HL-60 (cell line): ENCODE measurements around the gene TLL1.

Experiments used
- DNase-seq, 2 experiments: peaks; one replicate each; pipeline ENCODE4 v3.0.0-alpha.2; 2010 to 2020; ENCODE audit warnings: low read depth in 1 of 2, low spot score in 1 of 2
- H3K27ac ChIP-seq: fragments of 250-450 bp; sonication (Bioruptor Pico); replicated peaks from 2 replicates; pipeline ENCODE4 v1.5.1; 2020; ENCODE audit warnings: mild to moderate bottlenecking, moderate library complexity
- H3K27me3 ChIP-seq: fragments of 250-450 bp; sonication (Bioruptor Pico); 2 replicates; pipeline ENCODE4 v1.5.1; 2021; ENCODE audit warnings: mild to moderate bottlenecking, moderate library complexity; ENCODE audit not compliant: insufficient read depth, poor library complexity, severe bottlenecking
- H3K4me3 ChIP-seq: replicated peaks from 2 replicates; pipeline ENCODE4 v1.5.1; 2011; ENCODE audit warnings: mild to moderate bottlenecking, control low read depth, low read length; ENCODE audit not compliant: insufficient read depth
- CTCF ChIP-seq: IDR thresholded peaks from one replicate; pipeline ENCODE4 v1.5.1; 2011; ENCODE audit warnings: low read length, control low read depth, inconsistent platforms; ENCODE audit not compliant: insufficient read depth
- GABPA ChIP-seq: IDR thresholded peaks from 2 replicates; pipeline ENCODE4 v1.6.1; 2012; ENCODE audit warnings: low read depth
- POLR2AphosphoS5 ChIP-seq: IDR thresholded peaks from 2 replicates; pipeline ENCODE4 v1.6.1; 2012; ENCODE audit warnings: low read depth
- REST ChIP-seq: IDR thresholded peaks from 2 replicates; pipeline ENCODE4 v1.6.1; 2012; ENCODE audit warnings: low read depth; ENCODE audit not compliant: insufficient replicate concordance
- SPI1 ChIP-seq: IDR thresholded peaks from 2 replicates; pipeline ENCODE4 v1.6.1; 2012; ENCODE audit warnings: low read depth, mild to moderate bottlenecking, borderline replicate concordance

TLL1 gene

GRCh38 chr4:166045457-166045856, 172.4 kb downstream of the TLL1 start:
- H3K4me3 ChIP-seq: no peak overlapping the region

GRCh38 chr4:166049036-166049435, 176.0 kb downstream of the TLL1 start:
- no peak for DNase-seq
- H3K27ac ChIP-seq: no peak overlapping the region
- no peak overlapping the region for H3K4me3 ChIP-seq
- H3K27me3 ChIP-seq: no peaks in the 10 kb centered on the region
- no peak for TF ChIP-seq REST

More at GRCh38 chr4:166045457-166045856, 172.4 kb downstream of the TLL1 start:
- DNase-seq: no peak
- TF ChIP-seq POLR2AphosphoS5 (no peak), CTCF (no peak), GABPA (no peak), SPI1 (no peak), REST (no peak)
- Histone ChIP-seq H3K27ac (no peak overlapping the region), H3K27me3 (no peaks in the 10 kb centered on the region)

- Histone ChIP-seq H3K27ac (no peak overlapping the region), H3K27me3 (no peaks in the 10 kb centered on the region), H3K4me3 (no peak overlapping the region)
- TF ChIP-seq GABPA (no peak), REST (no peak), CTCF (no peak), SPI1 (no peak), POLR2AphosphoS5 (no peak)
- DNase-seq: no peak
Measured at GRCh38 chr4:166064721-166065120, 191.7 kb downstream of the TLL1 start.

- Histone ChIP-seq H3K4me3 (no peak overlapping the region), H3K27ac (no peak overlapping the region), H3K27me3 (no peaks in the 10 kb centered on the region)
- no peak for DNase-seq
- no peak for TF ChIP-seq GABPA
Measured at GRCh38 chr4:166065324-166065723, 192.3 kb downstream of the TLL1 start.
